ENCODE results near the gene MAPKAP1. TPM values are rescaled to one million over a fixed set of nuclear protein-coding genes. Genes with fewer than 3 reads are reported as not detected.

The MAPKAP1 gene
- total RNA-seq, 2 experiments from 2014 or later: 66.2 to 78.8 TPM

DNA sequence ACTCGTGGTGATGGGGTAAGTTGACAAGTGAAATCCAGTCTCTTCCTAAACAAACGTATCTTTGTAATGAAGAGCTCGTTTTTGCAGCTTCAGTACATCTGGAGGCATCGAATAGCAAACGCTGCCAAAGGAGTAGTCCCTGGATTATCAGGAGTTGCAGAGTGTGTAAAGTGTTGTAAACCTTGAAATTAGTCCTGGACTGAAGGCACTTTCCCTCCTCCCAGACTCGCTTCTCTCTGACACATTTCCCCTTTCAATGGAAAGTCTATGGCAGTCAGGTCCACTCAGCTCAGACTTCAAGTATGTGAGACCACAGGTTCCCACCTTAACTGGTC lies 38.6 kb upstream of the MAPKAP1 start:
- H3K4me1 ChIP-seq (ENCODE audit: insufficient read depth, low read length, poor library complexity, severe bottlenecking): peaks cover 26% of the 10 kb centered on the region
- peak overlapping the region; percentile 97; the same call in 1 of the 2 replicates for H2AFZ ChIP-seq (ENCODE audit: low read length)
- H3K4me2 ChIP-seq (ENCODE audit: low read length): peak overlapping the region; percentile 83
- peak overlapping the region; percentile 81 for H3K27ac ChIP-seq (ENCODE audit: low read depth, low read length, poor library complexity, severe bottlenecking)
- no peaks in the 10 kb centered on the region for H3K9me2 ChIP-seq (ENCODE audit: insufficient read depth, low read length)
- H3K9me3 ChIP-seq (ENCODE audit: low read length): no peaks in the 10 kb centered on the region
- peaks cover 2% of the 10 kb centered on the region; the same call in 1 of the 2 replicates for H4K20me1 ChIP-seq (ENCODE audit: insufficient read depth, low read length)
- BruUV-seq (replicated peaks): no TSS peak
- TF ChIP-seq EZH2phosphoT487 (IDR thresholded peaks at IDR 0.05; ENCODE audit: borderline replicate concordance, low read depth, low read length): no peak
- TF ChIP-seq, protein P1, sequence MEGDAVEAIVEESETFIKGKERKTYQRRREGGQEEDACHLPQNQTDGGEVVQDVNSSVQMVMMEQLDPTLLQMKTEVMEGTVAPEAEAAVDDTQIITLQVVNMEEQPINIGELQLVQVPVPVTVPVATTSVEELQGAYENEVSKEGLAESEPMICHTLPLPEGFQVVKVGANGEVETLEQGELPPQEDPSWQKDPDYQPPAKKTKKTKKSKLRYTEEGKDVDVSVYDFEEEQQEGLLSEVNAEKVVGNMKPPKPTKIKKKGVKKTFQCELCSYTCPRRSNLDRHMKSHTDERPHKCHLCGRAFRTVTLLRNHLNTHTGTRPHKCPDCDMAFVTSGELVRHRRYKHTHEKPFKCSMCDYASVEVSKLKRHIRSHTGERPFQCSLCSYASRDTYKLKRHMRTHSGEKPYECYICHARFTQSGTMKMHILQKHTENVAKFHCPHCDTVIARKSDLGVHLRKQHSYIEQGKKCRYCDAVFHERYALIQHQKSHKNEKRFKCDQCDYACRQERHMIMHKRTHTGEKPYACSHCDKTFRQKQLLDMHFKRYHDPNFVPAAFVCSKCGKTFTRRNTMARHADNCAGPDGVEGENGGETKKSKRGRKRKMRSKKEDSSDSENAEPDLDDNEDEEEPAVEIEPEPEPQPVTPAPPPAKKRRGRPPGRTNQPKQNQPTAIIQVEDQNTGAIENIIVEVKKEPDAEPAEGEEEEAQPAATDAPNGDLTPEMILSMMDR (conservative IDR thresholded peaks at IDR 0.05; ENCODE audit: low read length): no peak
- CTCF ChIA-PET (ENCODE audit: unreplicated experiment): no interaction called here
- peaks cover 19% of the 10 kb centered on the region for H3K36me3 ChIP-seq (ENCODE audit: insufficient read depth, low read length)
- no peaks in the 10 kb centered on the region for H3K79me2 ChIP-seq (ENCODE audit: insufficient read depth, low read depth, low read length)
- POLR2A ChIA-PET: interaction anchor here (0.6 to 2.1 kb wide), 6 partner anchors 13 to 475 kb away, joined by 3 to 9 read pairs (median 3); partner anchors contain the start of gene MAPKAP1
- DNase-seq (ENCODE audit: low spot score): no peak
- intact Hi-C loops (cut with micrococcal nuclease; ENCODE audit: unreplicated experiment): loop anchor here (2.0 to 5.0 kb wide), 2 partner anchors 75 to 338 kb away; no protein-coding TSS in a partner anchor
- peak overlapping the region; percentile 67 for H3K4me3 ChIP-seq (ENCODE audit: low read depth, low read length, poor library complexity, severe bottlenecking)

DNA sequence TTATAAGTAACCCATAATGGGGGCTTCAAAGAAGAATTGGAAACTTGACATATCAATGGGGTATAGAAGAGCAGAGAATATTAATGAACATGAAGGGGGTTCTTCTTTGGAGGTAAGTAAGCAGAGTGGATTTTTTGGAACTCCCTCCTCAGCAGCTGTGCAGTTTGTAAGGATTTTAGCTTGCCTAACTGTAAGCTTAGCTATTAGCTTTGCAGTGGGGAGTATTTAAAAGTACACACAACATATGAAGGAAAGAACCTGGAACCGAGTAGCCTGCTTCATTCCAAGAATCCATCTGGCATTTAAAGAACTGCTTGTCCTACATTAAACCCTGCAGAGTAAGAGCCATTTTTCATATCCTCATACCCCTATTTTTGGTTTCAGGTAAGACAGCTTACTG lies 38.0 kb upstream of the MAPKAP1 start:
- Histone ChIP-seq H2AFZ (ENCODE audit: low read length) (peak overlapping the region; percentile 97; the same call in 1 of the 2 replicates), H3K9me2 (ENCODE audit: insufficient read depth, low read length) (no peaks in the 10 kb centered on the region), H3K36me3 (ENCODE audit: insufficient read depth, low read length) (peaks cover 18% of the 10 kb centered on the region), H3K4me1 (ENCODE audit: insufficient read depth, low read length, poor library complexity, severe bottlenecking) (peaks cover 26% of the 10 kb centered on the region), H3K4me3 (ENCODE audit: low read depth, low read length, poor library complexity, severe bottlenecking) (no peak overlapping the region), H3K4me2 (ENCODE audit: low read length) (peak overlapping the region; percentile 83), H3K9me3 (ENCODE audit: low read length) (no peaks in the 10 kb centered on the region), H3K79me2 (ENCODE audit: insufficient read depth, low read depth, low read length) (no peaks in the 10 kb centered on the region), H3K27ac (ENCODE audit: low read depth, low read length, poor library complexity, severe bottlenecking) (no peak overlapping the region), H4K20me1 (ENCODE audit: insufficient read depth, low read length) (no peaks in the 10 kb centered on the region; the same call in 1 of the 2 replicates)
- intact Hi-C loops (cut with micrococcal nuclease; ENCODE audit: unreplicated experiment): loop anchor here (5.0 kb wide), 1 partner anchor 338 kb away; no protein-coding TSS in a partner anchor
- ChIA-PET CTCF (ENCODE audit: unreplicated experiment) (no interaction called here), POLR2A (interaction anchor here (0.5 to 2.1 kb wide), 5 partner anchors 12 to 51 kb away, joined by 3 to 9 read pairs (median 4); partner anchors contain the start of gene MAPKAP1)
- TF ChIP-seq, protein P1 (conservative IDR thresholded peaks at IDR 0.05; ENCODE audit: low read length): no peak
- no peak for TF ChIP-seq EZH2phosphoT487 (IDR thresholded peaks at IDR 0.05; ENCODE audit: borderline replicate concordance, low read depth, low read length)
- no peak for DNase-seq (ENCODE audit: low spot score)
- no TSS peak for BruUV-seq (replicated peaks)

DNA sequence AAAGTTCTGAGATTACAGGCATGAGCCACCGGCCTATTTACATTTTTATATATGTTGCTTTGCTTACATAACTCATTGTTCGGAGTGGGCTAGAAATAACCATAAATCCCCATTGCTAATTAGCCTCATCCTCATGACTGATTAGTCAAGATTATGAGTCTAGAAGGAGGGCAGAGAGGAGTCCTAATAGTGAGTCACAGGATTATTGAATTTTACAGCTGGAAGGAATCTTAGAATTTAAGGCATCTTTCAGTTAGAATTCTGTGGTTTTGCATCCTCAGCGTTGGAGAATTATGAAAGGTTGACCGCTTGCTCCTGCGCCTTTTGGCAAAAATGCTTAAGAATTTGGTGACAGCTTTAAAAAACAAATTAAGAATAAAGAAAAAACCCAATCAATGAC lies 37.6 kb upstream of the MAPKAP1 start:
- Histone ChIP-seq H4K20me1 (ENCODE audit: insufficient read depth, low read length) (no peaks in the 10 kb centered on the region; the same call in 1 of the 2 replicates), H3K4me2 (ENCODE audit: low read length) (no peak overlapping the region), H3K36me3 (ENCODE audit: insufficient read depth, low read length) (peaks cover 14% of the 10 kb centered on the region), H3K27ac (ENCODE audit: low read depth, low read length, poor library complexity, severe bottlenecking) (no peak overlapping the region), H3K4me1 (ENCODE audit: insufficient read depth, low read length, poor library complexity, severe bottlenecking) (peaks cover 25% of the 10 kb centered on the region), H3K79me2 (ENCODE audit: insufficient read depth, low read depth, low read length) (no peaks in the 10 kb centered on the region), H3K9me2 (ENCODE audit: insufficient read depth, low read length) (no peaks in the 10 kb centered on the region), H3K9me3 (ENCODE audit: low read length) (no peaks in the 10 kb centered on the region), H3K4me3 (ENCODE audit: low read depth, low read length, poor library complexity, severe bottlenecking) (no peak overlapping the region), H2AFZ (ENCODE audit: low read length) (no peak overlapping the region)
- ChIA-PET CTCF (ENCODE audit: unreplicated experiment) (no interaction called here), POLR2A (interaction anchor here (0.5 to 2.1 kb wide), 3 partner anchors 12 to 50 kb away, joined by 3 to 9 read pairs (median 5); partner anchors contain the start of gene MAPKAP1)
- no peak for DNase-seq (ENCODE audit: low spot score)
- no TSS peak for BruUV-seq (replicated peaks)
- TF ChIP-seq EZH2phosphoT487 (IDR thresholded peaks at IDR 0.05; ENCODE audit: borderline replicate concordance, low read depth, low read length): no peak
- TF ChIP-seq, protein P1 (conservative IDR thresholded peaks at IDR 0.05; ENCODE audit: low read length): no peak
- intact Hi-C loops (cut with micrococcal nuclease; ENCODE audit: unreplicated experiment): loop anchor here (5.0 kb wide), 1 partner anchor 337 kb away; no protein-coding TSS in a partner anchor
